Activated CD4-positive, alpha-beta T cell treated with anti-CD3 and anti-CD28 coated beads, Interleukin-2, amount 50 U/mL, for 16 hours (primary cell): ENCODE results near the gene UBE2E2.

Source experiments
- DNase-seq: peaks from one replicate; pipeline ENCODE4 v3.0.0-alpha.2; 2020

The UBE2E2 gene

DNA sequence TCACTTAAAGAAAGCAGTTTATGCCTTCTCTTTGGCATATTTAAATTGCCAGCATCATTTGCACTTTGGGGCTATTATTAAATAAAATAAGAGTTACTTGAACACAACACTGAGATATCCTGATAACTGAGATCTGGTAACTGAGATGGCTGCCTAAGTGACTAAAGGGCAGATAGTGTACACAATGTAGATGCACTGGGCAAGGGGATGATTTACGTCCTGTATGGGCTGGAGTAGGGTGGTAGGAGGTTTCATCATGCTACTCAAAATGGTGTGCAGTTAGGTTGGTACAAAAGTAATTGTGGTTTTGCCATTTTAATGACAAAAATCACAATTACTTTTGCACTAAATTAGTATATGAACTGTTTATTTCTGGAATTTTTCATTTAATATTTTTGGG, 196.1 kb downstream of the UBE2E2 start:
- no peak for DNase-seq

DNA sequence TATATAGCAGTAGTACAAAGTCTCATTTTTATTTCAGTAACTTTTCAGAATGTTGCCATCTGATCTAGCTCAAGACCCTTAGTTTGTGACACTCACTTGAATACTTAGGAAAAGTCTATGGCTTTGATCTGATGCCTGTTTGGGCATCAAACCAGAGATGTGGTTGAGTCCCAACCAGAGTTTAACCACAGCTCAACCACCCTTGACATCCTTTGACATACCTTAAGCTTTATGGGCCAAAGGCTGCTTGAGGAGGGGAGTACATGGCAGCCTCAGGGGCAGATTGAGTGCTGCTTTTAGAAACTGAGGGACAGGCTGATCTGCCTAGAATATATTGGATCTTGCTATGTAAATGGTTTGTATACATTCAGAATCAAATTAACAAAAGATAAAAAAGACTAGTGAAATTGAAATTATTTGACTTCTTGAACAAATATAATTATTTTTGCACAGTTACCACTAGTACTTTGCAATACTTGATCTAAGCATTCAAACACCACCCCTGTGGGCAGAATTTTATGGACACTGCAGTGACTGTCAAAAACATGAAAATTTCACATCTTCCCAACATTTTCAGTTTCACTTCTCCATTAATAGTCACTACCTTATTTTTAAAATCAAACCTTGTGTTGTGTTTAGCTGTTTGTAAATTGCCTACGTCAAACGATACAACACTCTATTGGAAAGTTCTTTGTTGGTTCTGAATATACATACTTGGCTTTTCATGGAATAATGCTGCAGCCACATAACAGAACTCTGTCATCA, 199.8 kb downstream of the UBE2E2 start:
- peak; percentile 2 for DNase-seq

DNA sequence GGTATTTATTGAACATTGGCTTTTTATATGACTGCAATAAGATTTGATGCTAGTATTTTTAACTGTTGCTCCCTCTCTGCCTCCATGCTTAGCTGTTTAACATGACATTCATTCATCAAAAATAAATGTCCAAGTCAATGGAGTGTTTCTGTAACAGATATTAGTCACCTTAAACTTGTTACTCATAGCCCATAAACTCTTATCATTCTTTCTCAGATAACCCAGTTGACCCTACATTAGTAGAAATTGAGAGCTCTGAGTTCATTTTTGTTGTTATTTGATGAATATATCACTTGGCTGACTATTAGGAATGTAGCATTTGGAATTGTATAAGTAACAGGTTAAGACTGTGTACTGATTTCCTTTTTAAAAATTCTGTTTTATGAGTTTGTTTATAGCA, 201.1 kb downstream of the UBE2E2 start:
- DNase-seq: no peak

DNA sequence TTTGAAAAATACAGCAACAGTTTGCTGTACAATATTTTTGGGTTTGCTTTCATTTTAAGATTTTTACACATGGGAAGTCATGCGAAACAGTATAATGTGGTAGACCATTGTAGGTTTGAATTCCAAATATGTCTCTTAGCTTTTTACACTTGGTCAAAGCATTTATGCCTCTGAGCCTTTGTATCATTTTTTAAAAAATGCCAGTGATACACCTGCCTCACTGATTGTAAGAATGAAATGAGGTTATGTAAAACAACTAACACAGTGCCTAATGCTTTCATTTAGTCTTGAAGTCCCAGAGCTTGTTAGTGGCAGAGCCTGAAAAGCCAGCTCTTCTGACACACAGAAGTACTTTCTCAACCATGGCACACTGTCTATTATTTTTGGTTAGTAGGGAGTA, 202.0 kb downstream of the UBE2E2 start:
- DNase-seq: no peak

DNA sequence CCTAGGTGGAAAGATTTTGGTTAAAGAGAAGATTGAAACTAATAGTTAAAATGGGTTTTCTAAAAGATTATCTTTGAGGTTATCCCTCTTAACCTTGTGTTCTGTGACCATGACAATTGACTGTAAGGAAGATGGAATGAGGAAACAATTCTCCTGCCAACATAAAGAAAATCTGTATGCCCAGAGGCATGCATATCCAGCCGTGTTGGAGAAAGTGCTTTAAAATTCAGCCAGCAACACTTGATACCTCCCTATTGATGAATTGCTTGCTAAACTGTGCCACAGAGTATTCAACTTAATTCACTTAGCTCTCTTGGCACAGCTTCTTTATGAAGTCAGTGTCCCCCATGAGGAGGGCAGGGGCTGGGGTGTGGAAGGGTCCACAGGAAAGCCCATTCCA, 203.5 kb downstream of the UBE2E2 start:
- DNase-seq: no peak

DNA sequence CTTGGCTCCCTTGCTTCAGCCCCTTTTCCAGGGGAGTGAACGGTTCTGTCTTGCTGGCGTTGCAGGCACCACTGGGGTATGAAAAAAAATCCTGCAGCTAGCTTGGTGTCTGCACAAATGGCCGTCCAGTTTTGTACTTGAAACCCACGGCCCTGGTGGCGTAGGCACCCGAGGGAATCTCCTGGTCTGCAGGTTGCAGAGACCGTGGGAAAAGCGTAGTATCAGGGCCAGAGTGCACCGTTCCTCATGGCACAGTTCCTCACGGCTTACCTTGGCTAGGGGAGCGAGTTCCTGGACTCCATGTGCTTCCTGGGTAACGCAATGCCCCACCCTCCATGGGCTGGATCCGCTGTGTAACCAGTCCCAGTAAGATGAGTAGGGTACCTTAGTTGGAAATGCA, 214.9 kb downstream of the UBE2E2 start:
- no peak for DNase-seq

DNA sequence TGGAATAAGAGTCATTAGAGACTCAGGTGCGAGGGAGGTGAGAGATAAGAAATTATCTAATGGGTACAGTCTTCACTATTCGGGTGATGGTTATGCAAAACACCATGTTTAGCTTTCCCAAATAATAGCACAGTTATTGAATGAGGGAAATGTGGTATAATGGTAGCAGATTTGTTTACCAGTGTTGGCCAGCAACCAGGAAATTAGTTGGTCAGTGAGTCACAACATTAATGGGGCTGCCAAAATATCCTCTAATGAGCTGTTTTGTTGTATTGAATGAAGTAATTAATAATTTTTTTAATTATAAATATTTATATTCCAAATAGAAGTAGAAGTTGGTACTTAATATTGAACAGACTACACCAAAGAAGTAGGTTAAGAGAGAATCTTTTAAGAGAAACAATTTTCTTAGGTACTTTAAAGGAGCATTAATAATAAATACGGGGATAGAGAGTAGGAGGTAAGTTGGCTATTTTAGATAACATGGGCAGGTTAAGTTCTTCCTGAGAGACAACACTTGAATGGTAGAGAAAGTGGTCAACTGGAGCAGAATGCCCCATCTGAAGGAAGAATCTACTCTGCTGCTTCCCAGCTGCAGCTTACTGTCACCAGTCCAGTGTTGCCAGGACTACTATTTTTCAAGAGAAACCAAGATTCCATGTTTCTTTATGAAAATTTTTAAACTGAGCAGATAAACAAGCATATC, 218.8 kb downstream of the UBE2E2 start:
- DNase-seq: no peak

DNA sequence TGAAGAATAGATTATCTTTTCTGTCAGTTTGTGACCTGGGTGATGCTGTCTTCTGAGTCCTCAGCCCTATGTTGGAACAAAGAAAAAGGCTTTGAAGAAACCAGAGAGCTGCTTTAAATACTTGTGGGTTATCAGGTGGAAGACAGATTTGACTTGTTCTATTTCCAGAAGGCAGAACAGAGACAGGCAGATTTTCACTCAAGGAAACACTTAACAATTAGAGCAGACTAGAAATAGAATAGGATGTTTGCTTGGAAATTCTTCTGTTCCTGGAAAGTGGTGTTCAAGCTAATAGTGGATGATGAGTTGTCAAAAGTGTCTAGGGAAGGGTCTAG, 219.4 kb downstream of the UBE2E2 start:
- DNase-seq: no peak

DNA sequence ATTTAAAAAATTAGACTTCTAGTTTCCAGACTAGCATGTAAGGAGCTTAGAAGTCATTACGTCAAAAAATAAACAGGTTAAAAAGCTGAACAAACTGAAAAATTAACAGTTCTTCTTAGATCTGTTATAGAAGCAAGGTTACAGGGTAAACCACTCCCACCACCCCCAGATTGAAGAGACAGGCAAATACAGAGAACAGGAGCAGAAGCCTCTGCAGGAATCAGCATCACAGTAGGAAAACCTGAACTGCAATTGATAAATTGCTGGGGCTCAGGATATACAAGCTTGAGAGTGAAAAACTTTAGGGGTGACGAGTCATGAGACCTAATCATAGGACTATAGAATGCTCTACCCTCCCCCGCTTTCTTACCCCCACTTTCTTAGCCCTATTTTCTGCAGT, 222.3 kb downstream of the UBE2E2 start:
- no peak for DNase-seq

DNA sequence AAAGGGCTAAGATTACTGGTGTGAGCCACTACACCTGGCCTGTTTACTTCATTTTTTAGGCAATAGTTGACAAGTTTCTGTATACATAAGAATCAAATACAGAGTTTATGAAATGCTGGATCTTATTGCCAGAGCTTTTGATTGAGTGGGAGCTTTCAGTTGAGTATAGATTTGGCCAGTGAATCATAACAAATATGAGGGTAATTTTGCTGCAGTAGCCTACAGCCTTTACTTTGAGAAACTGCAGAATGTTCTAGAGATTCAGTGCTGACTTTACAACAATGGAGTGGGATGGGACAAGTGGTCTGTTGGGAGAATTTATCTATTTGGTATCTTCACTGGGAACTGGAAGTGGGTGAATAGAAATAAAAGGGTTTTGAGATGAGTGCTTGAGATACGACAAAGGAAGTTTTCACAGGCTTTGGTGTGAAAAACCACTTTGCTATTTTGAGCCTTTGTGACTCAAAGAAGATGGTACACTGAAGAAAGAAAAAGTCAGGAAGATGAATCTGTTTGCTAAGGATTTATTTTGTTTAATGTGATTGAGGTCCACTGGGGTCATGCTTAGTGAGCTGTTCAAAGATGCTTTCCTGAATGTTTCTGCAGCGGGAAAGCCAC, 227.8 kb downstream of the UBE2E2 start:
- peak; percentile 10 for DNase-seq

DNA sequence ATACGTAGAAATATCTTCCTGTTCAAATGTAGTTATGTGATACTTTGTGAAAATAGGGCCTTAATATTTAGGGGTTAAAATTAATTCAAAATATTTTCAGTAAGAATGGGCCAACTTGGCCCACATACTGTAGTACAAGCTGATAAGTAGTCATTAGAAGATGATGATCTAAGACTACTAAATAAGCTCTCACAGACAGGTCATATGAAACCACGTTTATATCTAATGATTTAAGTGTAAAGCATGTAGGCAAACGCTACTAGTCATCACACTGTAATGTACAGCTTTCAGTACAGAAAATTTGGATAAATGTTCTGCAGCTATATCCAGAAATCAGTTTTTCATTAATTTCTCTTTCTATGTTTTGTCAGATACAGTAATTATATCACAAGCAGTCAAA, 228.6 kb downstream of the UBE2E2 start:
- no peak for DNase-seq

DNA sequence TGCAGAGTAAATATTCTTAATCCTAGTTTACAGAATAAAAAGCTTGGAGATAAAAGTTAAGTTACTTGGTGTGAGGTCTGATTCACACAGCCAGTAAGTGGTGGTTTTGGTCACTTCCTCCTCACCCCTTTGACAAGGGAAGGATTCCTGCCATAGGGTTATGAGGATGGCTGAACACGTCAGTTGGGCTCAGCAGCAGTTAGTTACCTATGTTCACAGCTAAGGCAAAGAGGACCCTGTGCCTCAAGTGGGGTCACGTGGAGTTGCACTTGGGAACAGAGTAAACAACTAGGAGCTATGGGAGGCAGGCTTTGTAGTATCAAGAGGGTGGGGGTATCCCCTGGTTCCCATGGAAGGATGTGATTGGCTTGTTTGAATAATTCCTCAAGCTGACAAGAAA, 232.2 kb downstream of the UBE2E2 start:
- DNase-seq: no peak

DNA sequence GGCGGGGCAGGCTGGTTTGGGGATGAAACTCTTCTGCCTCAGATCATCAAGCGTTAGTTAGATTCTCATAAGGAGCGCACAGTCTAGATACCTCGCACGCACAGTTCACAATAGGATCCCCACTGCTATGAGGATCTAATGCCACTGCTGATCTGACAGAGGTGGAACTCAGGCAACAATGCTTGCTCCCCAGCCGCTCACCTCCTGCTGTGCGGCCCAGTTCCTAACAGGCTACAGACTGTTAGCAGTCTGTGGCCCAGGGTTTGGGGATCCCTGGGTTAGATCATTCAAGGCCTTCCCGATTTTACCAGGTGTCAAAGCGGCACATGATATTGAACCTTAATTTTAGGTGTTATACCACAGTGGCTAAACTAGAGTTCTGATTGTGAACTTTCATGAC, 232.8 kb downstream of the UBE2E2 start:
- DNase-seq: no peak

DNA sequence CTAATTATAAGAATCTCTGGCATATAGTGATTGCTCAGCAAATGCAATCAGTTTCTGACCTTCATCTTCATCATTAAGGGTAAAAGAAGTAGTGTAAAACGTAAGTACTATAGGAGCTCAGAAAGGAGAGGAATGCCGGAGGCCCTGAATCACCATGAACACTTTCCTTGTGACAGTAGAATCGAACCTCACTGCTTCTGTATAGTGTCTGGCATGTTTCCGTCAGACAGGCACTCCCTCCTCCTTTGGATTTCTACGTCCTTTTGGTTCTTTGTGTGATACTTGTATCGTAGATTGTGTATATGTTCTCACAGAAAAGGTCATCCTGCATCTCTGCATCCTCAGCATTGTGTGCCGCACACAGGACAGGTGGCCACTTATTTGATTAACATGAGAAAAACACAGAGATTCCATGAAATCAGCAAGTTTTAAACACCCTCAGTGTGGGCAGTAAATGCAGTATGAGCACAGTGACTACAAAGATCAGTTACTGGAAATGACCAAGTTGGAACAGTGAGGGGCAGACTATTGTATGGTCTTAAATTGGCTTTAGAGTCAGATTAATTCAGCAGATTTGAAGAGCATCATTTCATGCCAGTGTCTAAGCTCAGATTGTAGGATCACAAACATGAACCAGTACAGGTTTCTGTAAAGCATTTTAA, 234.5 kb downstream of the UBE2E2 start:
- DNase-seq: no peak

DNA sequence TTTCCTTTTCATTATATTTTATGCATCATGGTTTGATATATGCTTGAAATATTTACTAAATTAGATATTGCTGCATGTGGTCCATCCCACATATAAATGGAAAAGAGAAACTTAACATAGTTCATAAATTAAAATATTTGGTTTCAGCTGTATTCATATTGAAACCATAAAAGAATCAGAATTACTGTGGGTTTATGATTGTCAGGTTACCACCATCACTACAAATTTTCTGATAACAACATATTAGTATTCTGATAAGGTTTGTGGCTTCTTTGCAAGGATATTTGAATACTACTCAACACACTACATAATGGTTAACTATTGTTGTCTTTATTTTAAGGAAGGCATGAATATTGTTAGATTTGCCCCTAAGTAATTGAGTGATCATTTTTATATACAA, 235.5 kb downstream of the UBE2E2 start:
- peak; percentile 18 for DNase-seq

DNA sequence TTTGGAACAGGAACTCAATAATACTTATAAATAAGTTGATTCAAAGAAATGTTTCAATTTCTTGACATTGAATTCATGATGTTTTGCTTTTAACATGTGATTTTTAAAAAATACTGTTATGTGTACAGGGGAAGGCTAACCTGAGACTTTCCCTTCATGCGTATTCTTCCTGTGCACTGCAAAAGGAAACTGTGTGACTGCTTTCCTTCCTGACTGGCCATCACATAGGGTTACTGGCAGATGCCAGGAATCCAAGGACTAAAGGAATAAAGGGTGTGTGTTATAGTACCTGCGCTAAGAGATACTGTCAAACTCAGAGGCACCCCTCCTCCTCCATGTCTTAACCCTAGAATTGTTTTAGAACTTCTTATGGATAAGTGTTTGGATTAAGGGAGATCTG, 236.0 kb downstream of the UBE2E2 start:
- DNase-seq: no peak

DNA sequence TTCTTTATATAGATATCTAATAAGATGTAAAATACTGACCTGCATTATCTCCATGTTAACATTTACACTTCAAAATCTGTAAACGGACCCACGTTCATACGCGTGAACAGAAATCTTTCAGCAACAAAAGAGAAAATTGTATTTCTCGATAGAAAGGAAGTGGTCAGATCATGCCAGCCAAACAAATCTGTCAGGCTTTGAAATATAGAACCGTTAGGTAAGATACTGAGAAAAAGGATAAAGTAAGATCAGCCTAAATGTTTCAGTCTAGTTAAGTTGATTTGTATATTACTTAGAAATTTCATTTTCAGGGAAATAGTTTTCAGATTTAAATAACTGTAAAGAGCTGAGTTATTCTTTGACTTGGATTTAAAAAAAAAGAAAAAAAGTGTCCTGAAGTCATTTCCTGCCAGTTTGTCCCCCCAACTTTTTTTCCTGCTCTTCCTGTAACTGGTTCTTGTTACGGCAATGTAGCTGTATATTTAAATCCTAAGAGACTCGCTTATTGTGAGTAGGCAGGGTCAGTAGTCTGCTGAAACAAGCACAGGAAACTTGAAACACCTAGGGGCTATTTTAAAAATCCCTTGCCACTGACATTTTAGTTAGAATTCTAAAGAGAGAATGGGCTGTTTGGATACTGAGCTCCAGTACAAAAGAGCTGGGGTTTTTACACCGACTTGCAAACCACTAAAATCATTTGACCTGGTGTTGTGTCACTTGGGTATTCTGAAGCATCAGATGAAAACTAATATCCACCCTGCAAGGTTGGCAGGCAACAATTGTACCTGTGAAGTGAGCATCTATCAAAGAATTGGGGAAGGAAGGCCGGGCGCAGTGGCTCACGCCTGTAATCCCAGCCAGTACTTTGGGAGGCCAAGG, 237.5 kb downstream of the UBE2E2 start:
- DNase-seq: peak; percentile 46

DNA sequence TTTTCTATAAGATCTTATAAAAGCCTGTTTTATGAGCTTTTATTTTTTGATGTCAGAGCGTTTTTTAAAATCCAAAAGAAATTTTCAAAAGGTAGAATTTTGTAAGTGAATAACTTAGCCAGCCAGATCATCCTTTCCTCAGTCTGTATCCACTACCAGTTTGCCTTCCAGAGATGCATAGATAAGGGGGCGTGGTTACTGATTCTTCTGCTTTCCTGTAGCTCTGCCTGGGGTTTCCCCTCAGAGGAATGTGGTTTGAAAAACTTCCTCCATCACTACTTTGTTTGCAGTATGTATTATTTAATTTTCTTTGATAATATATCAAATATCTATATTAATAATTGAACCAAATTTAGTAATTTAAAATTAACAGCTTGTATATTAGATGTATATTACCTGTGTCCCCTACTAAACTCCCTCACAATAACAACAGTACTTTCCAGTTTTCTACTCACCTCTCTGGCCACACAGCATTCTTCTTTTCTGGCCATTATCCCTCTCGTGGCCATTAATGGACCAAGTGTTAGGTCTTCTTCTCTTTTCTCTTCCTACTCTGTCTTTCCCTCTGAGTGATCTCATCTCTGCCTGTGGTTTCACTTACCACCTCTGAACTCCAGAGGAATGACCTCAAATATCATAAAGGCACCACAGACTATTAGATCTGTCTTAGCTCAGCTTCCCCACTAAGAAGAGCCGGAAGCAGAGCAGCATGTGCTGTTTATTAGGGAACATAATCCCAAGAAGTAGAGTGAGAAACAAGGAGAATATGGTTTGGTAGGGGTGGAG, 239.7 kb downstream of the UBE2E2 start:
- peak; percentile 50 for DNase-seq

DNA sequence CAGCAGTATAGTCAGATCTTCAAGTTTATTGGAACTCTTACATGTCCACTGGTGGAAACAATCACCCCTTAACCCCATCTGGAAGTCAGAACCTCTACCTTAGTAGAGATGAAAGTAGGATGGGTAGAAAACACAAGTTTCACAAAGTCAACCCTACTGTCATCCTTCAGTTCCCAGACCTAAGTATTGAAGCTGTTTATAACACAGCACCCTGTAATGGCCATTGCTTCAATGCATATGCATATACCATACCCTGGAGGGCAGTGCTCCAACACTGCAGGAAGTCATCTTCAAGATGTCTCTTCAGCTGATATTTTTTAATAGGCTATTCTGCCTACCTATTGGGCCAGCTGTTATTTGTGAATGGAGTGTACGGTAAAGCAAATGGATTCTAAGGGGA, 241.3 kb downstream of the UBE2E2 start:
- no peak for DNase-seq

DNA sequence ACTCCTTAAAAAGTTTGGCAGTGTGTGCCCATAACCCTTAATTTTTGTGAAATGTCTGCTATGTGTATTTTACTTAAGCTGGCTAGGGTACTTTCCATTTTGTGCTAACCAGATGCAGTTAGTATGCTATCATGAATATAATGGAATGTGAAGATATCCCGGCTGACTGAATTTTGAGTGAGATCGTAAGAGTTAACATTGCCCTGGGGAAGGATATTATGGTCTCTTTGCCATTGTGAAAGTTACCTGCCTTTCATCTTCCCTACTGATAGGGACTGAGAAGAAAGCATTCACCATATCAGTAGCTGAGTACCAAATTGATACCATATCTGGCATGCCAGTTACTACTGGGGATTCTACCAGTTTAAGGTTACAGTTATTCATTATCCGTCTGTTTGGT, 243.2 kb downstream of the UBE2E2 start:
- DNase-seq: no peak

DNA sequence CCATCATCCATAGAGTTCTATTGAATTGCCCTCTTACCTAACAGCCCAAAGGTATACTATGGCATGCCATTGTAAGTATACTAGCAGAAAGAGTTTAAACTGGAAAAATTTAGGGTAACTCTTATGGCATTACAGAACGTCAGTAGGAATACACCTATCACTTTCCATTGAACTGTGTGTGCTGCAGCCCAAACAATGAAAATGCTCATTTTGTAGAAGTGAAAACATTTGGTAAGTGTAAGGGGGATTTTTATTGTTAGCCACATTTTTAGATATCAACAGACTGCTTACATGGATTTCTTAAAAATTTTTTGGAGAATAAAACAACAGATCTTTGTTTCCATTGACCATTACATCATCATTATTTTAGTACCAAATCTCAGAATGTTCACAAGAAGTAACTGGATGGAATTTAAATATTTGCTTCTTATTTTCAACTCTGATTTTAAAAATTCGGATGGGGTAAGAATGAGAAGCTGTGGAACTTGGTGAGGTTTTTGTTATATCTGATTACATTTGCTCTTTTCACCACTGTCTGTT, 245.9 kb downstream of the UBE2E2 start:
- DNase-seq: no peak

DNA sequence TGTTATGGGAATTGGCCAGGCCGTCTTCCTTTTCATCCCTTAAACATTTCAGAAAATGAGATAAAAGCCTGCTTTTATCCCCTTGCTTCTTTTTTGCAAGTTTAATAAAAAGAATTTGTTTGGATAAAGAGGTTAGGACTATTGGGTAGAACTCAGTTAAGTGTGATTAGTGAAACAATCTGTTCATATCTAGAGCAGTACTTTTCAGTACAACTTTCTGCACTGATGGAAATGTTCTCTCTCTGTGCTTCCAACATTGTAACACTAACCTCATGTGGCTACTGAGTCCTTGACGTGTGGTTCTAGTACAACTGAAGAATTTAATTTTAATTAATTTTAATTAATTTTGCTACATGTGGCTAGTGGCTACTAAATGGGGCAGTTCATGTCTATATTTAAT, 246.9 kb downstream of the UBE2E2 start:
- no peak for DNase-seq
